RWPE1 (cell line): Measurements from ENCODE around the gene PHF1.

Experiments used
- CTCF ChIA-PET: fragments of 350-600 bp; sonication (Branson Sonifier 250); formaldehyde crosslinking; extraction: SDS; loops from one replicate; lab custom pipeline; 2021; lab: Yijun Ruan, JAX
- POLR2A ChIA-PET: fragments of 400-600 bp; formaldehyde crosslinking; extraction: SDS; loops from one replicate; lab custom pipeline; 2020; ENCODE audit warnings: antibody characterized with exemption; ENCODE audit not compliant: low non-redundant PET; lab: Yijun Ruan, JAX
- DNase-seq: peaks from one replicate; pipeline ENCODE4 v3.0.0; 2012; ENCODE audit warnings: low spot score
- H3K27ac ChIP-seq: fragments of 450-650 bp; 2 replicates; pipeline ENCODE4 v1.5.1; 2017
- TF ChIP-seq, protein P1 (sequence below): fragments of 450-650 bp; conservative IDR thresholded peaks from 2 replicates; pipeline ENCODE4 v1.5.1; 2017; ENCODE audit warnings: low read depth, mild to moderate bottlenecking

The PHF1 gene

DNA sequence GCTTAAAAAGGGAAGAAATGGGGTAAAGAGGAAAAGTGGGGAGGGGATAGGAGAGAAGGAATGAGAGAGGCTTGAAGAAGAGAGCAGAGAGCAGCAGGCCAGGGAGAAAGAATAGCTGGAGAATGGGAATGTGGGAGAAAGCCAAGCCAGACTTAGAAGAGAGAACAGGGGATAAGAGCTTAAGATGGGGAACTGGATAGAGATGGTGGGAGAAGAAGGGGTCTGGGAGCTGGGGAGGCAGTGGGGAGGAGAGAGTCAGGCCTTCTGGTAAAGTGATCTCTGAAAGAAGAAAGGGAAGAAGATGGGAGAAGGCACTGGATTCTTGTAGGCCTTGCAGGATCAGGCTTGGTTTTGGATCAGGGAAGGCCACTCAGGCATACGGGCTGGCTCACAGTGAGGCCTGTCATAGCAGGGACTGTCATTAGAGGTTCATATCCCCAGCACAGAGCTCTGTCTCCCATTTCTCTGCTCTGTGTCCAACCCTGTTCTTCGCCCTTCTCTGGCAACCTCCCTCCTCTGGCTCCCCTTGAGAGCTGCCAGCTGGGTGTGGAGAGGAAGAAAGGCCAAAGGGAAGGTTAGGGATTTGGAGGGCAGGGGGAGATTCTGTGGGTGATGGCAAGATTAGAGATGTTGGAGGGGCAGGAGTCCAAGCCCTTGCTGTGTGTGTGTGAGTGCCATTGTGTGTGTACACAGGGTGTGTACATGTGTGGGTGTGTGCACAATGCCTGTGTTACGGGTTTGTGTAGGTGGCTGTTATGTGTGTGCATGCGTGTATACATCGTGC, 18.3 kb downstream of the PHF1 start:
- TF ChIP-seq, protein P1, sequence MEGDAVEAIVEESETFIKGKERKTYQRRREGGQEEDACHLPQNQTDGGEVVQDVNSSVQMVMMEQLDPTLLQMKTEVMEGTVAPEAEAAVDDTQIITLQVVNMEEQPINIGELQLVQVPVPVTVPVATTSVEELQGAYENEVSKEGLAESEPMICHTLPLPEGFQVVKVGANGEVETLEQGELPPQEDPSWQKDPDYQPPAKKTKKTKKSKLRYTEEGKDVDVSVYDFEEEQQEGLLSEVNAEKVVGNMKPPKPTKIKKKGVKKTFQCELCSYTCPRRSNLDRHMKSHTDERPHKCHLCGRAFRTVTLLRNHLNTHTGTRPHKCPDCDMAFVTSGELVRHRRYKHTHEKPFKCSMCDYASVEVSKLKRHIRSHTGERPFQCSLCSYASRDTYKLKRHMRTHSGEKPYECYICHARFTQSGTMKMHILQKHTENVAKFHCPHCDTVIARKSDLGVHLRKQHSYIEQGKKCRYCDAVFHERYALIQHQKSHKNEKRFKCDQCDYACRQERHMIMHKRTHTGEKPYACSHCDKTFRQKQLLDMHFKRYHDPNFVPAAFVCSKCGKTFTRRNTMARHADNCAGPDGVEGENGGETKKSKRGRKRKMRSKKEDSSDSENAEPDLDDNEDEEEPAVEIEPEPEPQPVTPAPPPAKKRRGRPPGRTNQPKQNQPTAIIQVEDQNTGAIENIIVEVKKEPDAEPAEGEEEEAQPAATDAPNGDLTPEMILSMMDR, result no peak
- POLR2A ChIA-PET, result no interaction called here
- no peak for DNase-seq
- peak overlapping the region; percentile 99 for H3K27ac ChIP-seq
- CTCF ChIA-PET, result interaction anchor here (0.6 kb wide), 1 partner anchor 22 kb away, joined by 3 read pairs; no protein-coding TSS in a partner anchor

DNA sequence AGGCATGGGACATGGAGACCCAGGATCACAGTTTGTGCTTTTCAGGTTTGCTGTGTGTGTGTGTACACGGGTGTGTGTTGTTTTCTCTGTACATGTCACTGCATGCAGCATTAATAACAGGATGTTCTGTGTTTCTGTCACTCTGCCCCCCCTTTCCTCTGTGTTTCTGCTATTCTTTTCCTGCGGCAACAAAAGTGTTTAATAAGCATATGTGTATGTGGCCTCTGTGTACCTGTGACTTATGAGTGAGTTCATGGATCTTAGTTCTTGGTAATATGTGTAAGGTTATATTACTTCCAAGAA, 18.9 kb downstream of the PHF1 start:
- POLR2A ChIA-PET, result no interaction called here
- no peak for DNase-seq
- TF ChIP-seq, protein P1, result no peak
- H3K27ac ChIP-seq, result peak overlapping the region; percentile 99
- CTCF ChIA-PET, result no interaction called here

DNA sequence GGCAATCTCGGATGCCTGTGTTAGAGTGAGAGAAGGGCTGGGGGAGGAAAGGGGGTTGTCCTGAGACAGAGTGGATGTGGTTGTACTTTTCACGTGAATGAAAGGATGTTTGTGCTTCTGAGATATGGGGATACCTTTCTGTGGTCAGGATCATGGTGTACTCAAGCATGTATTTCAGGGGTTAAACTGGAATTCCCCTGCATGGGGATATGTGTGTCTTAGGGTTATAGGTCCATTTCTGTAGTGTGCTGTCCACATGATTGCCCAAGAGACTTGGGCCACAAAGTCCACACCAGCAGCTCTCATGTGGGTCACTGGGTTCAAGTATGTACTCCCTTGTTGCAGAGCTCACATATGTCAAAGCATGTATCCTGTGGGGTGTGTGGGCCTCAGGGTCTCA, 19.5 kb downstream of the PHF1 start:
- peak overlapping the region; percentile 46; the same call in 1 of the 2 replicates for H3K27ac ChIP-seq
- no peak for DNase-seq
- TF ChIP-seq, protein P1, result no peak
- ChIA-PET POLR2A (no interaction called here), CTCF (no interaction called here)

- TF ChIP-seq, protein P1, result no peak
- ChIA-PET POLR2A (interaction anchor here (0.6 kb wide), 1 partner anchor 24 kb away, joined by 5 read pairs; no protein-coding TSS in a partner anchor), CTCF (interaction anchor here (0.6 to 0.8 kb wide), 2 partner anchors 140 to 146 kb away, joined by 4 to 6 read pairs; no protein-coding TSS in a partner anchor)
- DNase-seq, result peak; percentile 73
- H3K27ac ChIP-seq, result peak overlapping the region; percentile 46
Measured at GRCh38 chr6:33430991-33431879, 20.4 kb downstream of the PHF1 start.

DNA sequence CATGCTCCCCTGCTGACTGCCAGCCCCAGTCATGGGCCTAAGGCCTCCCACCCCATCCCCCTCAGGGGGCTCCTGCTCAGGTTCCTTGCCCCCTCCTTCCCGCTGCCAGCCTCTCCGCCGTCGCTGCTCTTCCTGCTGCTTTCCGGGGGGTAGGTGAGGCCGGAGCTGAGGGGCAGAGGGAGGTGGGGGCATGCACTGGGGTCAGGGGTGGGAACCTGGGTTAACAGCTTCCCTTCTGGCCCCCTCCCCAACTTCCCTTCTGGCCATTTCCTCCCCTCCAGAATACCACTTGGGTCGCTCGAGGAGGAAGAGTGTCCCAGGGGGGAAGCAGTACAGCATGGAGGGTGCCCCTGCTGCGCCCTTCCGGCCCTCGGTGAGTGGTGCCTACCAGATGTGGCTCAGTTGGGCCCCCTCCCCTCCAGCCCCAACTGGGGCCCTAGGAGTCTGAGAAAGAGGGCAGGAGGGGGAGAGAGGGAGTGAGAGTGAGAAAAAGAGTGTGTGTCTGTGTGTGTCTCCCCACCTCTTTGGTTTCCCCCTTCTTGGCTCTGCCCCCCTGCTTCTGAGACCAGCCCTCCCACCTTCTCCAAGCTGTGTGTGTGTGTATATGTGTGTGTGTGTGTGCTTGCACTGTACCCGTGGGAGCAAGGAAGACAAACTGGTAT, 21.2 kb downstream of the PHF1 start:
- POLR2A ChIA-PET, result interaction anchor here (0.6 kb wide), 1 partner anchor 23 kb away, joined by 5 read pairs; no protein-coding TSS in a partner anchor
- H3K27ac ChIP-seq, result peak overlapping the region; percentile 46; the same call in 1 of the 2 replicates

More for the DNA sequence above, 21.2 kb downstream of the PHF1 start:
- CTCF ChIA-PET, result interaction anchor here (0.8 kb wide), 1 partner anchor 139 kb away, joined by 4 read pairs; no protein-coding TSS in a partner anchor
- TF ChIP-seq, protein P1, result no peak
- DNase-seq, result no peak
